ENCODE measurements around the gene CD33.

- no peak for TF ChIP-seq EZH2 (IDR thresholded peaks at IDR 0.05)
- no peak for TF ChIP-seq POLR2AphosphoS5 (IDR thresholded peaks at IDR 0.05; ENCODE audit: borderline replicate concordance, low read depth, low read length)
These were observed 26.2 kb upstream of the CD33 start for GRCh38 chr19:51198641-51199040.

Measured in SK-N-MC (cell line).